Measurements from ENCODE around the gene OR51B2.

DNA sequence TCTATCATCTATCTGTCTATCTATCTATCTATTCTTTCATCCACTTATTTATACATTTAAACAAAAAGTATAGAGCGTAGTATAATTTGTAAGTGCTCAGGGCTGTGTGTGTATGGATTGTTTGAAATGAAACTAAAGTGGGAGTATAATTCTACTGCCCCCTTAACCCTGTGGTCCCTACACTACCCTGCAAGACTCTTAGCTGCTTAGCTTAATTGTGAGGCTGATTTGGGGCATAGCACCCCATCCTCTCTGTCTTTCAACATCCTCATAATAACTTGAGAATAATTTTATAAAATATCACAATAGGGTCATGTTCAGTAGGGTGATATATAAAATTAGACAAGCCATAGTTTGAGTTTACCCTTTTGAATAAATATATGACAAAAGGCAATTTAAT, 34.0 kb downstream of the OR51B2 start:
- TF ChIP-seq CTCF (IDR thresholded peaks at IDR 0.05; ENCODE audit: low read depth, low read length): no peak
- TF ChIP-seq POLR2A (IDR thresholded peaks at IDR 0.05; ENCODE audit: extremely low read depth, insufficient read length): no peak
- TF ChIP-seq MAX (IDR thresholded peaks at IDR 0.05; ENCODE audit: low read depth, low read length): no peak
